ENCODE results near the gene EARS2. TPM values are rescaled to one million over a fixed set of nuclear protein-coding genes. Genes with fewer than 3 reads are reported as not detected.

Gene EARS2
- total RNA-seq, 1 donor from 2014 or later = 19.8 TPM

- intact Hi-C loops (cut with micrococcal nuclease) = loop anchor here (1.0 to 10.0 kb wide), 4 partner anchors 56 to 326 kb away; partner anchors contain the start of genes COG7, NDUFAB1, PLK1 and PRKCB
These were observed 48.3 kb downstream of the EARS2 start for GRCh38 chr16:23508589-23509440.

- intact Hi-C loops (cut with micrococcal nuclease) = loop anchor here (5.0 to 10.0 kb wide), 2 partner anchors 171 to 328 kb away; partner anchors contain the start of genes PLK1 and PRKCB
These were observed 50.5 kb downstream of the EARS2 start for GRCh38 chr16:23506606-23506994.

GRCh38 chr16:23505671-23506605 is 51.2 kb downstream of the EARS2 start:
- intact Hi-C loops (cut with micrococcal nuclease) = loop anchor here (2.0 to 10.0 kb wide), 4 partner anchors 71 to 409 kb away; partner anchors contain the start of genes PLK1 and PRKCB

- intact Hi-C loops (cut with micrococcal nuclease) = loop anchor here (2.0 to 10.0 kb wide), 4 partner anchors 70 to 408 kb away; partner anchors contain the start of genes PLK1 and PRKCB
These were observed 51.9 kb downstream of the EARS2 start for GRCh38 chr16:23505180-23505665.

- intact Hi-C loops (cut with micrococcal nuclease) = loop anchor here (1.0 to 10.0 kb wide), 6 partner anchors 51 to 408 kb away; partner anchors contain the start of genes COG7, EARS2, PLK1 and PRKCB
These were observed 52.5 kb downstream of the EARS2 start for GRCh38 chr16:23504453-23505179.

GRCh38 chr16:23504076-23504452 is 53.1 kb downstream of the EARS2 start:
- intact Hi-C loops (cut with micrococcal nuclease) = loop anchor here (1.0 to 10.0 kb wide), 5 partner anchors 51 to 407 kb away; partner anchors contain the start of genes COG7, EARS2, PRKCB and UBFD1

GRCh38 chr16:23502466-23502865 is 54.7 kb downstream of the EARS2 start:
- intact Hi-C loops (cut with micrococcal nuclease) = loop anchor here (10.0 kb wide), 1 partner anchor 332 kb away; the partner anchor contains the start of gene PRKCB

- intact Hi-C loops (cut with micrococcal nuclease) = loop anchor here (10.0 kb wide), 1 partner anchor 334 kb away; the partner anchor contains the start of gene PRKCB
These were observed 55.9 kb downstream of the EARS2 start for GRCh38 chr16:23501291-23501690.

- intact Hi-C loops (cut with micrococcal nuclease) = loop anchor here (10.0 kb wide), 1 partner anchor 334 kb away; the partner anchor contains the start of gene PRKCB
These were observed 56.3 kb downstream of the EARS2 start for GRCh38 chr16:23500862-23501225.

- intact Hi-C loops (cut with micrococcal nuclease) = loop anchor here (10.0 kb wide), 1 partner anchor 334 kb away; the partner anchor contains the start of gene PRKCB
These were observed 56.8 kb downstream of the EARS2 start for GRCh38 chr16:23500212-23500861.

GRCh38 chr16:23499801-23500200 is 57.3 kb downstream of the EARS2 start:
- intact Hi-C loops (cut with micrococcal nuclease) = loop anchor here (10.0 kb wide), 1 partner anchor 335 kb away; the partner anchor contains the start of gene PRKCB

- intact Hi-C loops (cut with micrococcal nuclease) = no loop called here
These were observed 58.3 kb downstream of the EARS2 start for GRCh38 chr16:23498863-23499262.

- intact Hi-C loops (cut with micrococcal nuclease) = no loop called here
These were observed 59.6 kb downstream of the EARS2 start for GRCh38 chr16:23497543-23497868.

- intact Hi-C loops (cut with micrococcal nuclease) = no loop called here
These were observed 60.2 kb downstream of the EARS2 start for GRCh38 chr16:23496821-23497542.

GRCh38 chr16:23495671-23496070 is 61.5 kb downstream of the EARS2 start:
- intact Hi-C loops (cut with micrococcal nuclease) = no loop called here

- intact Hi-C loops (cut with micrococcal nuclease) = no loop called here
These were observed 63.0 kb downstream of the EARS2 start for GRCh38 chr16:23494188-23494587.

- intact Hi-C loops (cut with micrococcal nuclease) = no loop called here
These were observed 65.4 kb downstream of the EARS2 start for GRCh38 chr16:23491490-23492391.

GRCh38 chr16:23486480-23486879 is 70.7 kb downstream of the EARS2 start:
- intact Hi-C loops (cut with micrococcal nuclease) = no loop called here
